Parathyroid adenoma (tissue), 2 donors: ENCODE measurements around the gene STN1.

ENCODE experiments used
- H2AFZ ChIP-seq: fragments of 300-600 bp; sonication (generic); one replicate; pipeline ENCODE4 v1.7.0; 2017; ENCODE audit warnings: antibody characterized with exemption, mild to moderate bottlenecking
- H3K27ac ChIP-seq: fragments of 300-600 bp; sonication (generic); one replicate; pipeline ENCODE4 v1.7.0; 2017
- H3K27me3 ChIP-seq: fragments of 300-600 bp; sonication (generic); one replicate; pipeline ENCODE4 v1.7.0; 2017; ENCODE audit warnings: low read length; ENCODE audit not compliant: control insufficient read depth, insufficient read depth
- H3K36me3 ChIP-seq: fragments of 300-600 bp; sonication (generic); one replicate; pipeline ENCODE4 v1.7.0; 2017; ENCODE audit warnings: low read length; ENCODE audit not compliant: control insufficient read depth, insufficient read depth
- H3K4me1 ChIP-seq: fragments of 300-600 bp; sonication (generic); one replicate; pipeline ENCODE4 v1.7.0; 2017; ENCODE audit warnings: control low read depth
- H3K4me2 ChIP-seq: fragments of 300-600 bp; sonication (generic); one replicate; pipeline ENCODE4 v1.7.0; 2017; ENCODE audit warnings: low read length
- H3K4me3 ChIP-seq: fragments of 300-600 bp; sonication (generic); one replicate; pipeline ENCODE4 v1.7.0; 2017; ENCODE audit warnings: low read depth, low read length
- H3K79me2 ChIP-seq: fragments of 300-600 bp; sonication (generic); one replicate; pipeline ENCODE4 v1.7.0; 2017; ENCODE audit warnings: control low read depth
- H3K9ac ChIP-seq: fragments of 300-600 bp; sonication (generic); one replicate; pipeline ENCODE4 v1.7.0; 2017; ENCODE audit warnings: mild to moderate bottlenecking
- H3K9me3 ChIP-seq: fragments of 300-600 bp; sonication (generic); one replicate; pipeline ENCODE4 v1.7.0; 2017; ENCODE audit warnings: low read length; ENCODE audit not compliant: control insufficient read depth
- CTCF ChIP-seq: fragments of 300-600 bp; sonication (generic); IDR thresholded peaks from one replicate; pipeline ENCODE4 v1.7.0; 2017; ENCODE audit warnings: antibody characterized with exemption, mild to moderate bottlenecking
- donor health status: primary hyperparathyroidism.

Gene STN1

GRCh38 chr10:103918053-103918846 is at the start of gene STN1:
TSS of gene STN1 (minus strand) at chr10:103918184. CDS start at chr10:103917594, 590 bp downstream.
- Histone ChIP-seq H3K4me3 (peak within 1 kb of the TSS; percentile 71), H3K4me1 (peaks cover 8% of the 10 kb centered on the region), H3K27me3 (no peaks in the 10 kb centered on the region), H3K4me2 (peak within 1 kb of the TSS; percentile 95), H2AFZ (peak within 1 kb of the TSS; percentile 98), H3K9me3 (no peaks in the 10 kb centered on the region), H3K27ac (peak within 1 kb of the TSS; percentile 98), H3K9ac (peak within 1 kb of the TSS; percentile 88), H3K36me3 (no peaks in the 10 kb centered on the region), H3K79me2 (peaks cover 4% of the 10 kb centered on the region)
- TF ChIP-seq CTCF: peak; percentile 14

GRCh38 chr10:103967448-103968071 is 49.6 kb upstream of the STN1 start:
- H3K9me3 ChIP-seq: no peaks in the 10 kb centered on the region
- H3K27ac ChIP-seq: peak overlapping the region; percentile 71
- peak overlapping the region; percentile 66 for H3K4me2 ChIP-seq
- H3K9ac ChIP-seq: peak overlapping the region; percentile 42
- H2AFZ ChIP-seq: peak overlapping the region; percentile 87
- H3K4me1 ChIP-seq: peaks cover 14% of the 10 kb centered on the region
- no peak for TF ChIP-seq CTCF
- no peaks in the 10 kb centered on the region for H3K27me3 ChIP-seq
- H3K79me2 ChIP-seq: peaks cover 21% of the 10 kb centered on the region
- H3K4me3 ChIP-seq: peak overlapping the region; percentile 100
- H3K36me3 ChIP-seq: no peaks in the 10 kb centered on the region

- Histone ChIP-seq H3K9ac (peak within 1 kb of the TSS; percentile 48), H3K36me3 (no peaks in the 10 kb centered on the region), H3K4me2 (peak within 1 kb of the TSS; percentile 99), H3K27ac (peak within 1 kb of the TSS; percentile 72), H3K79me2 (peaks cover 18% of the 10 kb centered on the region), H3K9me3 (no peaks in the 10 kb centered on the region), H2AFZ (peak within 1 kb of the TSS; percentile 98), H3K4me3 (peak within 1 kb of the TSS; percentile 100), H3K4me1 (peaks cover 14% of the 10 kb centered on the region), H3K27me3 (no peaks in the 10 kb centered on the region)
- no peak for TF ChIP-seq CTCF
Observed at GRCh38 chr10:103966671-103967447, 48.9 kb upstream of the STN1 start, which contains the start of gene SLK. TSS of gene SLK (plus strand) at chr10:103967140. CDS start at chr10:103967746, 606 bp downstream.

- H3K27me3 ChIP-seq: no peaks in the 10 kb centered on the region
- no peaks in the 10 kb centered on the region for H3K79me2 ChIP-seq
- H3K9me3 ChIP-seq: no peaks in the 10 kb centered on the region
- no peak for TF ChIP-seq CTCF
- H3K4me3 ChIP-seq: no peak overlapping the region
- no peak overlapping the region for H2AFZ ChIP-seq
- H3K4me1 ChIP-seq: no peaks in the 10 kb centered on the region
- no peaks in the 10 kb centered on the region for H3K36me3 ChIP-seq
- H3K9ac ChIP-seq: no peak overlapping the region
- no peak overlapping the region for H3K27ac ChIP-seq
- no peak overlapping the region for H3K4me2 ChIP-seq
Observed at GRCh38 chr10:103960103-103960502, 42.1 kb upstream of the STN1 start.
